ENCODE measurements around the gene LUC7L2. TPM values are rescaled to one million over a fixed set of nuclear protein-coding genes. Genes with fewer than 3 reads are reported as not detected.

Gene LUC7L2
- total and polyA plus RNA-seq, 2 of the 8 experiments (the other 6 are each of a cell fraction or from before 2014, with no cell fraction given): 22.9 to 67.8 TPM

- TF ChIP-seq CHD7 (IDR thresholded peaks at IDR 0.05; ENCODE audit: insufficient replicate concordance, low read length) (no peak), SIN3A (conservative IDR thresholded peaks at IDR 0.05 in 1 of 2, IDR thresholded peaks at IDR 0.05 in 1 of 2; ENCODE audit: low read depth in 1 of 2, low read length in 2 of 2) (peak; percentile 19 to 62; a peak in 1 of 4 replicates), SIX5 (IDR thresholded peaks at IDR 0.05; ENCODE audit: low read depth, low read length) (peak; percentile 42), KDM4A (IDR thresholded peaks at IDR 0.05; ENCODE audit: low read depth, low read length, severe bottlenecking) (peak; percentile 52), SAP30 (IDR thresholded peaks at IDR 0.05; ENCODE audit: insufficient read depth, insufficient replicate concordance, low read length) (no peak), CREB1 (IDR thresholded peaks at IDR 0.05) (peak; percentile 94), NANOG (IDR thresholded peaks at IDR 0.05; ENCODE audit: insufficient read depth, low read depth, low read length, poor library complexity, severe bottlenecking) (peak; percentile 40), HDAC2 (IDR thresholded peaks at IDR 0.05; ENCODE audit: borderline replicate concordance in 1 of 2, low read depth in 2 of 2, low read length in 2 of 2) (no peak; a peak in 1 of 4 replicates), YY1 (IDR thresholded peaks at IDR 0.05; ENCODE audit: low read depth, low read length) (peak; percentile 74; the same call in 1 of the 2 replicates)
Measured at GRCh38 chr7:139340037-139340807, 19.5 kb upstream of the LUC7L2 start (continued).

Measured in H1 (cell line).